ENCODE data around the gene RAD23A. TPM values are rescaled to one million over a fixed set of nuclear protein-coding genes. Genes with fewer than 3 reads are reported as not detected.

RAD23A gene
- total and polyA plus RNA-seq, 2 donors (not counting 3 experiments of a cell fraction or from before 2014, with no cell fraction given) = 66.9 to 102 TPM

DNA sequence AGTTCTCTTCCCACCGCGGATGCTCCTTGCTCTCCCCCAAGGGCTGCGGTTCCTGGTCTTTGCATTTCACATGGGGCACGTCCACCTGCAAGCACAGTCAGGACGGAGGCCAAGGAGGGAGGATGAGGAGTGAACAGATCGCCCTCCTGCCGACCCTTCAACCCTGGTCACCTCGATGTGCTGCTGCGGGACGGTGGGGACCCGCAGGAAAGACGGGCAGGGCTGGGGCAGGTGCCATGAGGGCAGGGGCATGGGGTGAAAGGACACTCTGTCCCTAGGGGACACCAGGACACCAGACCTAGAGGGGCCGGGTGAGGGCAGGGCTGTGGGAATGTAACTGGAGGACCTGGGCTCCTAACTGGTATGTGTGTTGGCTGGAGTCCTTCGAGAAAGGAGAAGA, 27.4 kb upstream of the RAD23A start:
- H3K4me3 ChIP-seq (replicated peaks in 1 of 3; ENCODE audit: insufficient read depth in 1 of 3, low read depth in 1 of 3, low read length in 3 of 3) = no peak overlapping the region
- FAIRE-seq (no peak), DNase-seq (ENCODE audit: low read depth, low spot score) (no peak)
- no peak overlapping the region for H3K27ac ChIP-seq (ENCODE audit: insufficient read depth, low read depth, low read length)
- intact Hi-C loops (cut with micrococcal nuclease) (loop anchor here (2.0 kb wide), 1 partner anchor 37 kb away; the partner anchor contains the start of gene DNASE2), dilution Hi-C loops (cut with MboI; ENCODE audit: extremely low pct_ligation_motif_present, low sequenced_read_pairs) (no loop called here)
- TF ChIP-seq, protein P1, sequence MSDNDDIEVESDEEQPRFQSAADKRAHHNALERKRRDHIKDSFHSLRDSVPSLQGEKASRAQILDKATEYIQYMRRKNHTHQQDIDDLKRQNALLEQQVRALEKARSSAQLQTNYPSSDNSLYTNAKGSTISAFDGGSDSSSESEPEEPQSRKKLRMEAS (IDR thresholded peaks at IDR 0.05; ENCODE audit: insufficient read depth, insufficient read length) = no peak
- TF ChIP-seq POLR2AphosphoS5 (IDR thresholded peaks at IDR 0.05; ENCODE audit: insufficient read depth, low read depth, low read length) = no peak
- no peak for TF ChIP-seq GATA2 (IDR thresholded peaks at IDR 0.05; ENCODE audit: insufficient read depth, insufficient read length, low read depth, low read length)
- TF ChIP-seq EZH2 (IDR thresholded peaks at IDR 0.05; ENCODE audit: borderline replicate concordance, low read depth, low read length, severe bottlenecking) = no peak
- no peak for TF ChIP-seq MYC (IDR thresholded peaks at IDR 0.05; ENCODE audit: low read depth, low read length)
- H4K20me1 ChIP-seq (replicated peaks; ENCODE audit: control insufficient read depth, extremely low read depth, insufficient read depth, low read length) = no peaks in the 10 kb centered on the region
- H3K9ac ChIP-seq (replicated peaks; ENCODE audit: extremely low read depth, insufficient read depth, low read length) = no peak overlapping the region
- ChIA-PET CTCF (no interaction called here), POLR2A (no interaction called here)
- H3K36me3 ChIP-seq (ENCODE audit: control insufficient read depth in 2 of 2, extremely low read depth in 1 of 2, insufficient read depth in 2 of 2, low read length in 2 of 2) = peaks cover 0 to 10% of the 10 kb centered on the region in 2 experiments
- H3K9me3 ChIP-seq (replicated peaks; ENCODE audit: control insufficient read depth, insufficient read depth, low read length) = no peaks in the 10 kb centered on the region
- no peak overlapping the region for H3K4me2 ChIP-seq (ENCODE audit: insufficient read depth, low read length)
- BruUV-seq (replicated peaks) = no TSS peak
- H3K79me2 ChIP-seq (ENCODE audit: control insufficient read depth, insufficient read depth, low read length) = no peaks in the 10 kb centered on the region
- no peak overlapping the region for H2AFZ ChIP-seq (ENCODE audit: low read depth, low read length)
- H3K27me3 ChIP-seq (ENCODE audit: control insufficient read depth in 2 of 2, insufficient read depth in 2 of 2, low read length in 2 of 2) = peaks cover 3% of the 10 kb centered on the region in 2 experiments
- no peaks in the 10 kb centered on the region for H3K4me1 ChIP-seq (ENCODE audit: control insufficient read depth, extremely low read depth, insufficient read depth, low read length)
- H3K9me1 ChIP-seq (replicated peaks; ENCODE audit: control insufficient read depth, extremely low read depth, insufficient read depth, low read length) = no peaks in the 10 kb centered on the region

DNA sequence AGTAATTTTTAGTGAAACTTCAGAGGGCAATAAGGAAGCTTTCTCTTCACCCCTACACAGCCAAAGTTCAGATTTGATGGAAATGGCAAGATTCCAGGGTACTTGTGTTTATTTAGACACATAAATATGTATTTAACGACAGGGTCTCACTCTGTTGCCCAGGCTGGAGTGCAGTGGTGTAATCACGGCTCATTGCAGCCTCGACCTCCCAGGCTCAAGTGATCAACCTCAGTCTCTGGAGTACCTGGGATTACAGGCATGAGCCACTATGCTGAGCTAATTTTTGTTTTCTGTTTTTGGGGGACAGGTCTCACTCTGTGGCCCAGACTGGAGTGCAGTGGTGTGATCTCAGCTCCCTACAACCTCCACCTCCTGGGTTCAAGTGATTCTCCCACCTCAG, 24.6 kb upstream of the RAD23A start:
- intact Hi-C loops (cut with micrococcal nuclease) = no loop called here
- POLR2A ChIA-PET = interaction anchor here (0.7 kb wide), 1 partner anchor 49 kb away, joined by 5 read pairs; no protein-coding TSS in a partner anchor

More for the DNA sequence above, 24.6 kb upstream of the RAD23A start:
- Histone ChIP-seq H3K27ac (ENCODE audit: insufficient read depth, low read depth, low read length) (no peak overlapping the region), H3K4me3 (replicated peaks in 1 of 3; ENCODE audit: insufficient read depth in 1 of 3, low read depth in 1 of 3, low read length in 3 of 3) (no peak overlapping the region), H3K27me3 (ENCODE audit: control insufficient read depth in 2 of 2, insufficient read depth in 2 of 2, low read length in 2 of 2) (no peaks in the 10 kb centered on the region), H3K4me2 (ENCODE audit: insufficient read depth, low read length) (no peak overlapping the region), H3K79me2 (ENCODE audit: control insufficient read depth, insufficient read depth, low read length) (no peaks in the 10 kb centered on the region), H3K9me3 (replicated peaks; ENCODE audit: control insufficient read depth, insufficient read depth, low read length) (no peaks in the 10 kb centered on the region), H3K36me3 (ENCODE audit: control insufficient read depth in 2 of 2, extremely low read depth in 1 of 2, insufficient read depth in 2 of 2, low read length in 2 of 2) (peaks cover 13 to 23% of the 10 kb centered on the region in 2 experiments), H3K4me1 (ENCODE audit: control insufficient read depth, extremely low read depth, insufficient read depth, low read length) (no peaks in the 10 kb centered on the region), H4K20me1 (replicated peaks; ENCODE audit: control insufficient read depth, extremely low read depth, insufficient read depth, low read length) (no peaks in the 10 kb centered on the region), H2AFZ (ENCODE audit: low read depth, low read length) (no peak overlapping the region), H3K9me1 (replicated peaks; ENCODE audit: control insufficient read depth, extremely low read depth, insufficient read depth, low read length) (no peaks in the 10 kb centered on the region), H3K9ac (replicated peaks; ENCODE audit: extremely low read depth, insufficient read depth, low read length) (no peak overlapping the region)
- CTCF ChIA-PET = interaction anchor here (0.9 kb wide), 1 partner anchor 35 kb away, joined by 3 read pairs; no protein-coding TSS in a partner anchor
- TF ChIP-seq MYC (IDR thresholded peaks at IDR 0.05; ENCODE audit: low read depth, low read length) = no peak
- TF ChIP-seq POLR2A (IDR thresholded peaks at IDR 0.05; ENCODE audit: low read depth, low read length) = no peak
- TF ChIP-seq EZH2 (IDR thresholded peaks at IDR 0.05; ENCODE audit: borderline replicate concordance, low read depth, low read length, severe bottlenecking) = no peak
- TF ChIP-seq FOS (IDR thresholded peaks at IDR 0.05; ENCODE audit: borderline replicate concordance, insufficient read depth, low read length) = no peak
- no peak for TF ChIP-seq GATA2 (IDR thresholded peaks at IDR 0.05; ENCODE audit: insufficient read depth, insufficient read length, low read depth, low read length)
- TF ChIP-seq POLR2AphosphoS5 (IDR thresholded peaks at IDR 0.05; ENCODE audit: insufficient read depth, low read depth, low read length) = no peak
- TF ChIP-seq CTCF (IDR thresholded peaks at IDR 0.05; ENCODE audit: extremely low read depth in 1 of 2, insufficient read depth in 1 of 2, low read depth in 1 of 2, low read length in 2 of 2) = no peak
- TF ChIP-seq JUN (IDR thresholded peaks at IDR 0.05; ENCODE audit: borderline replicate concordance, insufficient read depth, insufficient read length, low read depth) = no peak
- TF ChIP-seq, protein P1 (IDR thresholded peaks at IDR 0.05; ENCODE audit: insufficient read depth, insufficient read length) = no peak
- FAIRE-seq (no peak), DNase-seq (ENCODE audit: low read depth, low spot score) (no peak)
- dilution Hi-C loops (cut with MboI; ENCODE audit: extremely low pct_ligation_motif_present, low sequenced_read_pairs) = no loop called here
- no TSS peak for BruUV-seq (replicated peaks)
